IPS DF 4.7 (cell line): ENCODE results near the gene SOD1.
"Not testable (repeated sequence)": the region's sequence is repeated elsewhere in the genome, so short reads cannot be mapped to it uniquely, and the experiment has no call there.

Experiments
- DNase-seq: peaks from one replicate; pipeline ENCODE4 v3.0.0-alpha.2; 2013; ENCODE audit warnings: low spot score; ENCODE audit errors: extremely low read depth

The SOD1 gene

DNA sequence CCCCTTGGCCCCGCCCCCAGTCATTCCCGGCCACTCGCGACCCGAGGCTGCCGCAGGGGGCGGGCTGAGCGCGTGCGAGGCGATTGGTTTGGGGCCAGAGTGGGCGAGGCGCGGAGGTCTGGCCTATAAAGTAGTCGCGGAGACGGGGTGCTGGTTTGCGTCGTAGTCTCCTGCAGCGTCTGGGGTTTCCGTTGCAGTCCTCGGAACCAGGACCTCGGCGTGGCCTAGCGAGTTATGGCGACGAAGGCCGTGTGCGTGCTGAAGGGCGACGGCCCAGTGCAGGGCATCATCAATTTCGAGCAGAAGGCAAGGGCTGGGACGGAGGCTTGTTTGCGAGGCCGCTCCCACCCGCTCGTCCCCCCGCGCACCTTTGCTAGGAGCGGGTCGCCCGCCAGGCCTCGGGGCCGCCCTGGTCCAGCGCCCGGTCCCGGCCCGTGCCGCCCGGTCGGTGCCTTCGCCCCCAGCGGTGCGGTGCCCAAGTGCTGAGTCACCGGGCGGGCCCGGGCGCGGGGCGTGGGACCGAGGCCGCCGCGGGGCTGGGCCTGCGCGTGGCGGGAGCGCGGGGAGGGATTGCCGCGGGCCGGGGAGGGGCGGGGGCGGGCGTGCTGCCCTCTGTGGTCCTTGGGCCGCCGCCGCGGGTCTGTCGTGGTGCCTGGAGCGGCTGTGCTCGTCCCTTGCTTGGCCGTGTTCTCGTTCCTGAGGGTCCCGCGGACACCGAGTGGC, at the start of gene SOD1:
Gene SOD1 (plus strand): TSS at position 158 of the 723 bp plus-strand sequence. CDS start 77 bp downstream, at position 235.
- DNase-seq, result peak; percentile 71

DNA sequence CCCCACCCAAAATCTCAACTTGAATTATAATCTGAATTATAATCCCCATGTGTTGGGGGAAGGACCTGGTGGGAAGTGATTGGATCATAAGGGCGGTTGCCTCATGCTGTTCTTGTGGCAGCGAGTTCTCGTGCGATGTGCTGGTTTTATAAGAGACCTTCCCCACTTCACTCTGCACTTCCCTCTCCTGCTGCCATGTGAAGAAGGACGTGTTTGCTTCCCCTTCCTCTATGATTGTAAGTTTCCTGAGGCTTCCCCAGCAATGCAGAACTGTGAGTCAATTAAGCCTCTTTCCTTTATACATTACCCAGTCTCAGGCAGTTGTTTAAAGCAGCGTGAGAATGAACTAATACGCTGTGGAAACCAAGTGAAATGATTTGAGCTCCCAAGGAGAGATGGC, 48.0 kb upstream of the SOD1 start:
- no peak for DNase-seq

DNA sequence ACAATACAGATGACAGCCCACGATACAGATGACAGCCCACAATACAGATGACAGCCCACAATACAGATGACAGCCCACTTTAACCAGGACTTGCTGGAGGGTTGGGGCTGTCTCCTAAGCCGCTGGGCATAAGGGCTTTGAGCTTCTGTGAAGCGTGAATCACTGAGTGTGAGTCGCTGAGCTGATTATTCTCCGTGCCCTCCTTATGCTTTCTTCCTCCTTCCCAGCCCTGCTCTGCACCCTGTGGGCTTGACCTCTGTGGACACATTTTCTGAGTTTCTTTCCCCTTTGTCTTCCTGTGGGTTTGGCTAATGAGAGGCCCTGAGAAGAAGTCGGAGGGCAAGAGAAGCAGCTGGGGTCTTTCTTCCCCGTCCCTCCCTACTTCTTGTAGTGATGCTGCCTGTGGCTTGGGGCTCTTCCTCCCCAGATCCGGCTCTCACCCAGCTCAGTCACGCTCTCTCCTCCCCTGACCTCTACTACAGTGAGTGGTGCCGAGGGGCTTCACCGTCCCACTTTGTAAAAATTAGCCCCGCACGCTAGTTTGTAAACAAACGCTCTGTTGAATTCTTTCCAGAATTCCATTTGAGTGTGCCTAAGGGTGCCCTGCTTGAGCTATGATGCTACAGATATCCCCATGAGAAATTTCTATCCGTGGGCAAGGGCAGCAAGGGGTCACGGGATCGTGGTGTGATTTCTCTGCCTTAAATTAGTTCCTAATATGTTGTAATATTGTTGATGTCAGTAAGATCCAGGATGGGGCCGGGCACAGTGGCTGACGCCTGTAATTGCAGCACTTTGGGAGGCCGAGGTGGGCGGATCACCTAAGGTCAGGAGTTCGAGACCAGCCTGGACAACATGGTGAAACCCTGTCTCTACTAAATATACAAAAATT, 46.4 kb upstream of the SOD1 start:
- DNase-seq, result no peak

DNA sequence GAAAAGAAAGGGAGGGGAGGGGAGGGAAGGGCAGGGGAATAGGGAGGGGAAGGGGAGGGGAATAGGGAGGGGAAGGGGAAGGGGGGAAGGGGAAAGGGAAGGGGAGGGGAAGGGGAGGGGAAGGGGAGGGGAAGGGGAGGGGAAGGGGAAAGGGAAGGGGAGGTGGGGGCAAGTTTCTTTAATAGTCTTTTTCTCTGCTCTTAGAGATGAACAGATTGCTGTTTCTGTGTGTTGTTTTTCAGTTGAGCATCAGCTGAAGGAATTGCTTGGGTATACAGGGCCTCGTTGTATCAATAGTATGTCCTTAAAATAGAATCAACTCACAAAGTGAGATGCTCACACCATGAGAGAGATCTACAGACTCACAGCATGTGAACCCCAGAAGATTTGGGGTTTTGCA, 44.8 kb upstream of the SOD1 start:
- DNase-seq, result no peak

DNA sequence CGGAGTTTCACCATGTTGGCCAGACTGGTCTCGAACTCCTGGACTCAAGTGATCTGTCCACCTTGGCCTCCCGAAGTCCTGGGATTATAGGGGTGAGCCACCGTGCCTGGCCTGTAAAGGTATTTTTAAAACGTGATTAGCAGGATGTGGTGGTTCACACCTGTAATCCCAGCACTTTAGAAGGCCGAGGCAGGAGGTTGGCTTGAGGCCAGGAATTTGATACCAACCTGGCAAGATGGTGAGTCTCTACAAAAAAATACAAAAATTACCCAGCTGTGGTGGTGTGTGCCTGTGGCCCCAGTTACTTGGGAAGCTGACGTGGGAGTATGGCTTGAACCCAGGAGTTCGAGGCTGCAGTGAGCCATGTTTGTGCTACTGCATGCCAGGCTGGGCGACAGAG, 43.3 kb upstream of the SOD1 start:
- DNase-seq, result no peak

DNA sequence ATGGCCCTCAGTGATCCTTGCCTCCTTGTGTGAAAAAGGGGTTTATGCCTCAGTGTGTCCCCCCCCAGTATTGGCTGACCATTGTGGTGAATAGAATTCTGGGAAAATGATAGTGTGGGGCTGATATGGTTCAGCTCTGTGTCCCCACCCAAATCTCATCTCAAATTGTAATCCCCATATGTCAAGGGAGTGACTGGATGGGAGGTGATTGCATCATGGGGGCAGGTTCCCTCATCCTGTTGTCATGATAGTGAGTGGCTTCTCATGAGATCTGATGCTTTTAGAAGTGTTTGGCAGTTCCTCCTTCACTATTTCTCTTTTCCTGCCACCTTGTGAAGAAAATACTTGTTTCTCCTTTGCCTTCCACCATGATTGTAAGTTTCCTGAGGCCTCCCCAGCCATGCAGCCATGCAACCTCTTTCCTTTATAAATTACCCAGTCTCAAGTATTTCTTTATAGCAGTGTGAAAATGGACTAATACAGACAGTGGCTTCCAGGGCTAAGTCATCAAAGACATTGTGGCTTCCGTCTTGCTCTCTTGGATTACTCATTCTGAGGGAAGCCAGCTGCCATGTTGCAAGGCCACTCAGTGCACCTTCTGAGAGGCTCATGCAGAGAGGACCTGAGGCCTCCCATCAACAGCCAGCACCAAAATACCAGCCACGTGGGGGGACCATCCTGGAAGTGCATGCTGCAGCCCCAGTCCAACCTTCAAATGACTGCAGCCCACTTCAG, 40.6 kb upstream of the SOD1 start:
- DNase-seq, result no peak

DNA sequence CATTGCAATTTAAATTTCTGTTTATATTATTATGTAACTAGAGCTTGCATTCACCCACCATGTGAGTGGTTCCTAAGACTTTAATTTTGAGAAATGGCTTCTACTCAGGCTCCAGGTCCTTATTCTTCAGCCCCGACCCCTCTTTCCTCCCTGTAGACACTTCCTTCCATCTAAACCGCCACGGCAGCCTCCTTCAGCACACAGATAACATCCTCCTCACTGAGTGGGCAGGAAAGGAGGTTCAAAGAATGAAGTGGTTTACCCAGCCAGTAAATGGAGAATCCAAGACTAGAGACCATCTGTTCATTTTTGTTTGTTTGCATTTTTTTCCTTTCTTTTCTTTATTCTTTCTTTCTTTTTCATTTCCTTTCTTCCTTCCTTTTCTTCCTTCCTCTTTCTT, 37.1 kb upstream of the SOD1 start:
- no peak for DNase-seq

DNA sequence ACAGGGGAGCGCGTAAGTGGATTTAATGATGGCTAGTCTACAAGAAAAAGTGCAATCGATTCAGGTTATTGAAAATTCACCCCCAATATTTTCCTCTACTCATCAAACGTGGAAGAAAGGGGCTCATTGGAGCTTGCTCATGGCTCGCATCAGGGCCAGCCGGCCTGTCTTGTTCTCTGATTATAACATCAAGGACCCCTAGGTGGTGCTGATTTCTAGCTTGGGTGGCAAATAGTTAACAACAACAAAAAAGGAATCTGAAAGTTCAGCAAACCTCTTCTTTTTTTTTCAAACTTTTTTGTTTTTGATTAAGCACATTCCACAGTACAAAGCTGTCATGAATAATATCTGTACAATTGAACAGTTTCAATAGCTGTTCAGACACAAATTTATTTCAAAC, 35.8 kb upstream of the SOD1 start:
- DNase-seq, result no peak

DNA sequence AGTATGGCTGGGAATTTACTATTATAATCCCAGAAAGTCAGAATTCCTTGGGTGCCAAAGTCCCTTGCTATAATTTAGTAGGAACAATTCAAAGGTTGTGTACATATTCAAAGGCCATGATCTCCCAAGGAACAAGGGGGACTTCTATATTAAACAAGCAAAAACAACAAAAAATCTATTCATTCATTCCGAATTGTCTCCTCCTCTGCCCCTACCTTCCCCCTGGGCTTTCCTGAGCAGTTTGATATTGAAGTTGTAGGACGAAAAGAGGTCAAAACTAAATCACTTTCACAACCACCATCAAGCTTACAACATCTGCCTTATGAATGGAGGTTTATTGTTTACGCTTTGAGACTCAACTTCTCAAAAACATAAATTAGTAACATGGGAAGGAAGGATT, 35.3 kb upstream of the SOD1 start:
- DNase-seq, result no peak

DNA sequence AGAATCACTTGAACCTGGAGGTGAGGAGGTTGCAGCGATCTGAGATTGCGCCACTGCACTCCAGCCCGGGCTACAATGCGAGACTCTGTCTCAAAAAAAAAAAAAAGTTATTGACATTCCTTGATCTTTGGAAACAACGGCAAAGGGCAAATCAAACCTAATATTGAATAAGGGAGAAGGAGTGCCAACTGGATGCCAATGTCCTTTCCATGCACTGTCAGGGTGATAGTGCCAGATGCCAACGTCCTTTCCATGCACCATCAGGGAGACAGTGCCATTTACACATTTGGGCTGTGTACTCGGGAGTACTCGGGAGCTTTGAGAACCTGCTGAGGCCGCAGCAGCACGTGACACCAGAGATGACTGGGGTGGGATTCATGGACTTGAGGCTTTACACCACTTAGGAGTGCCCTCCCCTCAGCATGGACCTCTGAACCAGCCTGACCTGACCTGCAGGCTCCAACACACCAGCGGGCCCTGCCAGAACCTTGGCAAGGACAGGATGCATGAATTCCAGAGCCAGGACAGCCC, 34.5 kb upstream of the SOD1 start:
- DNase-seq, result no peak

DNA sequence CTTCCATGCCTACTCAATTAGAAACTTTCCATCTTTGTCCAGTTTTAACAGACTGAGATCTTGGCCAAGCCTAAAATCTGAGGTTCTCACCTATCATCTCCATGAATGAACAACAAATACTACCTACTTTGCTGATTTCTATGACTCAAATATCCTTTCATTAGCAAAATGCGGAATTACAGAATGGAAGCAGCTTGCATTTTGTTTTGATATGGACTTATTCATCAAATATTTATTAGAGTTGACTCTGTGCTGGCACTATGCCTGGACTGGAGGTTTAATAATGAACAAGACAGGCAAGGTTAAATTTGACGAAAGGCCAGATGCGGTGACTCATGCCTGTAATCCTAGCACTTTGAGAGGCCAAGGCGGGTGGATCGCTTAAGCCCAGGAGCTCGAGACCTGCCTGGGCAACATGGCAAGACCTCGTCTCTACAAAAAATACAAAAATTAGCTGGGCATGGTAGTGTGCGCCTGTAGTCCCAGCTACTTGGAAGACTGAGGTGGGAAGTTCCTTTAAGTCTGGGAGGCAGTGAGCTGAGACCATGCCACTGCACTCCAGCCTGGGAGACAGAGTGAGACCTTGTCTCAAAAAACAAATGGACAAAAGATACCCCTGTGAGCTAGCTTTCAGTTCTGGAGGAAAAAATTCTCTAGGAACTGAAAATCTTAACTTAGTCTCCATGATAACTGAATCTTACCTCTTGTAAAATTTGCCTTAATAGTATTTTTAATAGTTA, 29.4 kb upstream of the SOD1 start:
- DNase-seq, result no peak

DNA sequence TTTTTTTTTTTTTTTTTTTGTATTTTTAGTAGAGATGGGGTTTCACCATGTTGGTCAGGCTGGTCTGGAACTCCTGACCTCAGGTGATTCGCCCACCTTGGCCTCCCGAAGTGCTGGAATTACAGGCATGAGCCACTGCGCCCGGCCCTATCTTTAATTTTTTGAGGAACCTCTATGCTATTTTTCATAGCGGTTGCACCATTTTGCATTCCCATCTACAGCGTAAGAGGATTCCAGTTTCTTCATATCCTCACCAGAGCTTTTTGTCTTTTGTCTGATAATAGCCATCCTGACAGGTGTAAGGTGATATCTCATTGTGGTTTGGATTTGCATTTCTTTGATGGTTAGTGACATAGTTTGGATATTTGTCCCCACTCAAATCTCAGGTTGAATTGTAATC, 27.6 kb upstream of the SOD1 start:
- DNase-seq, result not testable (repeated sequence)

DNA sequence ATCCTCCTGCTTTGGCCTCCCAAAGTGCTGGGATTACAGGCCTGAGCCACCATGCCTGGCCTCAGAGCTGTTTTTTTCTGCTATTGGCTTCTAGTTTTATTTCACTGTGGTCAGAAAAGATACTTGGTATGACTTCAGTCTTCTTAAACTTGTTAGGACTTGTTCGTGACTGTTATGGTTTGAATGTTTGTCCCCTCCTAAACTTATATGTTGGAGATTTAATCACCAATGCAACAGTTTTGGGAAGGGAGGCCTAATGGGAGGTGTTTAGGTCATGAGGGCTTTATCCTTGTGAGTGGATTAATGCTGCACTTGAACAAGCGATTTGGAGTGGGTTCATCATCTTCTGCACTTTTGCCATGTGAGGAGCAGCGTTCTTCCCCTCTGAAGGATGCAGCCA, 24.5 kb upstream of the SOD1 start:
- DNase-seq, result no peak

DNA sequence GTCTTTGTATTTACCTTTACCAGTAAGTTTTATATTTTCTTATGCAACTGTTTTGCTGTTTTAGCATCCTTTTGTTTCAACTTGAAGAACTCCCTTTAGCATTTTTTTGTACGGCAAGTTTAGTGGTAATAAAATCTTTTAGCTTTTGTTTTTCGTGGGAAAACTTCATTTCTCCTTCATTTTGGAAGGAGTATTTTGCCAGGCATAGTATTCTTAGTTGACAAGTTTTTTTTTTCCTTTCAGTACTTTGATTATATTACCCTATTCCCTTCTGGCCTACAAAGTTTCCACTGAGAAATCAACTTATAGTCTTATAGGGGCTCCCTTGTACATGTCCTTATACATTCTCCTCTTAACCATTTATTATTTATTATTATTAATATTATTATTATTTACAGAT, 22.6 kb upstream of the SOD1 start:
- no peak for DNase-seq

DNA sequence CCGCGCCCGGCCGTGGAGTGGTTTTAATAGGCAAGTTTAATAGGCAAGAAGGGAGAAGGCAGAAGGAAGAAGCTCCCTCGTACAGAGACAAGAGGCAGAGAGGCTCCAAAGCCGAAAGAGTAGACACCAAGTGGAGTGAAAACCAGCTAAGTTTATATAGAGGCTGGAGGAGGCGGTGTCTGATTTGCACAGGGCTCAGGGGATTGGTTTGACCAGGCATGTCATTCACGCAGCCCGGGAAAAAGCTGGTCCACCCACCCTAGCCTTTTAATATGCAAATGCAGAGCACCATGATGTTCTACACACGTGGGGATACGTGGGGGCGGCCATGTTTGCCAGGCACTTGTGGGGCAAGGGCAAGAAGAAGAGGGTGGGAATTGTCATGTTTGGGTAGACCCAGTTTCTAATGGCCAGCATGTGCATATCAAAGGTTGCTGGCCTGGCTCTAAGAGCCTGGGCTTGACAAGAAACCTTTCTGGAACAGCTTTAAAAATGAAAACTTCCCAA, 18.0 kb upstream of the SOD1 start:
- DNase-seq, result no peak

DNA sequence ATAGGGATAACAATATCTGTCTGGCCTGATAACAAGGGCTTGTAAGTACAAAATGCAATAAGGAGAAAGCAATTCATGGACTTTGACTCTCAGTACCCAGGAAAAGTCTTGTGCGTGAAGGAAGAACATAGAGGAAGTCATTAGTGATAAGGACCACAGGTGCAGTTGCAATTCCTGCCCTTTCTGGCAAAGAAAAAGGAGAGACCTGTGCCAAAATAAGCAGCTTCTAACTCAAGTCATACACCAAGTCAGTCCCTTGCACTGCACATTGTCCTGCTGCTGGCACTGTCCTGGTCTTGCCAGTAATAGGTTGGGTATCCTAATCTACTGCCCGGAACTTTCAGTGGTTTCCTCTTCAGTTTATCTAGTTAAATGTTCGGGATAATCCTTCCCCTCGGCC, 14.8 kb upstream of the SOD1 start:
- DNase-seq, result no peak

DNA sequence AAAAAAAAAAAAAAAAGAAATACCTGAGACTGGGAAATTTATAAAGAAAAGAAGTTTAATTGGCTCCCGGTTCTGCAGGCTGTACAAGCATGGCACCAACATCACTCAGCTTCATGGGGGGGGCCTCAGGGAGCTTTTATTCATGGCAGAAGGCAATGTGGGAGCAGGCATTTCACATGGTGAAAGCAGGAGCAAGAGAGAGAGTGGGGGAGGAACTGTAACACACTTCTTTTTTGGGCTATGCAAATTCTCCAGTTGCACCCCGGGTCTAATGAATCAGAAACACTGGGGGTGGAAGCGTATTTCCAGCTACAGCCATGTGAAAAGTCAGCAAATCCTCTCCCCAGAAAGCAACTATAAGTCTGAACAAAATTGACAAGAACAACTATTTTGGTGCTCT, 11.8 kb upstream of the SOD1 start:
- DNase-seq, result no peak

DNA sequence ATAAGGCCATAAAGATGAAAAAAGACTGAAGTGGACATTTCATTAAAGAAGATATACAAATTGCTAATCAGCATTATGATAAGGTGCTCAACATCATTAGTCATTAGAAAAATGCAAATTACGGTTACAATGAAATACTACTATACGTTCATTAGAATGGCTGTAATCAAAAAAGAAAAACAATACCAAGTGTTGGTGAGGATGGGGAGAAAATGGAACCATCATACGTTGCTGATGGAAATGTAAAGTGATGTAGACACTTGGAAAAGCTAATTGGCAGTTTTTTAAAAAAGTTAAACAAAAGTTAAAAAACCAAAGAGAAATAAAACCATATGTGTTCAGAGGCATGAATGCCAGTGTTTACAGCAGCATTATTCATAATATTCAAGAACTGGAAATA, 8.6 kb upstream of the SOD1 start:
- DNase-seq, result no peak

DNA sequence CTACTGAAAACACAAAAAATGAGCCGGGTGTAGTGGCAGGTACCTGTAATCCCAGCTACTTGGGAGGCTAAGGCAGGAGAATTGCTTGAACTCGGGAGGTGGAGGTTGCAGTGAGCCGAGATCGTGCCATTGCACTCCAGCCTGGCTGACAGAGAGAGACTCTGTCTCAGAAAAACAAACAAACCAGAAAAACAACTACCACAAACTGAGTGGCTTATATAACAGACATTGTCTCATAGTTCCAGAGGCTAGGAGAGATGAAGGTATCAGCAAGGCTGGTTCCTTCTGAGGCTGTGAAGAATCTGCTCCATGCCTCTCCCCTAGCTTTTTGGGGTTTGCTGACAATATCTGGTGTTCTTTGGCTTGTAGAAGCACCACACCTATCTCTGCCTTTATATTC, 8.0 kb upstream of the SOD1 start:
- DNase-seq, result not testable (repeated sequence)

DNA sequence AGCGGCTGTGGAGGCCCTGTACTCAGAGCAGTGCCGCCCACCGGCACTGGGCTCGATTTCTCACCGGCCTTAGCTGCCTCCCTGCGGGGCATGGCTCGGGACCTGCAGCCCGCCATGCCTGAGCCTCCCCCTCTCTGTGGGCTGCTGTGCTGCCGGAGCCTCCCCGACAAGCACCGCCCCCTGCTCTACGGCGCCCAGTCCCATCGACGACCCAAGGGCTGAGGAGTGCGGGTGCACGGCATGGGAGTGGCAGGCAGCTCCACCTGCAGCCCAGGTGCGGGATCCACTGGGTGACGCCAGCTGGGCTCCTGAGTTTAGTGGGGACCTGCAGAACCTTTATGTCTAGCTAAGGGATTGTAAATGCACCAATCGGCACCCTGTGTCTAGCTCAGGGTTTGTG, 5.2 kb upstream of the SOD1 start:
- DNase-seq, result no peak
